Lung microvascular endothelial cell (primary cell): ENCODE results near the gene RIMBP2. TPM values are rescaled to one million over a fixed set of nuclear protein-coding genes. Genes with fewer than 3 reads are reported as not detected.

Experiments
- DNase-seq, 2 donors: peaks; one replicate each; pipeline versions ENCODE4 v3.0.0 to v3.0.0-alpha.2; 2010; ENCODE audit warnings: low read depth in 2 of 2
- total RNA-seq: library from RNA; depleted of rRNA; stranded (reverse); fragments of >200 nt; gene quantifications from 2 replicates; pipeline ENCODE4 v1.2.1, GENCODE V29; 2014

RIMBP2 gene
- total RNA-seq, 1 donor from 2014 or later = not detected

DNA sequence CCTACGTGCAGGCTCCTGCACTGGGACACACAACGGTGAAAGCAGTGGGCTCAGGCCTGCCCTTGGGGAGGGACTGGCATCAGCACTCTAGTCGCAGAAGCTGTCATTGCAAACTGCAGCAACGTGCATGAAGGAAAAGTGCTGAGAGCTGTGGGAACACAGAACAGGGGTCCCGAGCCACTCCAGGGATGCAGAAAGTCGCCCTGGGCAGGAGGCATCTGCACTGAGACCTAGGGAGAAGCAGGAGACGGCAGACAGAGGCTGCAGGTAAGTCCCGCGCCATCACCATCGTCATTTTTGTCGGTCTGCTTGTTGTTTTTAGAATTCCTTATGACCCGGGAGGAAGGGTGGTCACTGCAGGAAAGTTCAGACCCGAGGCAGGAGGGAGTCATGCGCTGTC is 21.6 kb upstream of the RIMBP2 start:
- DNase-seq = no peak

DNA sequence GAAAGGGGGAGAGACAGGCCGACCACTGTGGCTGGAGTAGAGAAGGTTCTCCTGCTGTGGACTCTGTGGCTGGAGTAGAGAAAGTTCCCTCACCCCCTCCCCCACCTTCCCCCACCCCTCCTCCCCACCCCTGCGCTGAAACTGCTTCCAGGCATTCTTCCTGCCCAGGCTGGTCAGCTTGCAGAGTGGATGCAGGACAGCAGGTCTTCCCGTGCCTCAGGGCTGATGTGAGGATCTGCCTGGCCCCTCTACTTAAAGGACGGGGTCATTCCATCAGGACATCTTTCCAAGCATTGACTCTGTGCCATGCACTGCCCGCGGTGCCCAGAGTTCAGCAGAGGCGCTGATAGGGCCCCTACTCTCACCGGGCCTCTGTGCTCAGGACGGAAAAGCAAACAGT is 13.2 kb upstream of the RIMBP2 start:
- no peak for DNase-seq

DNA sequence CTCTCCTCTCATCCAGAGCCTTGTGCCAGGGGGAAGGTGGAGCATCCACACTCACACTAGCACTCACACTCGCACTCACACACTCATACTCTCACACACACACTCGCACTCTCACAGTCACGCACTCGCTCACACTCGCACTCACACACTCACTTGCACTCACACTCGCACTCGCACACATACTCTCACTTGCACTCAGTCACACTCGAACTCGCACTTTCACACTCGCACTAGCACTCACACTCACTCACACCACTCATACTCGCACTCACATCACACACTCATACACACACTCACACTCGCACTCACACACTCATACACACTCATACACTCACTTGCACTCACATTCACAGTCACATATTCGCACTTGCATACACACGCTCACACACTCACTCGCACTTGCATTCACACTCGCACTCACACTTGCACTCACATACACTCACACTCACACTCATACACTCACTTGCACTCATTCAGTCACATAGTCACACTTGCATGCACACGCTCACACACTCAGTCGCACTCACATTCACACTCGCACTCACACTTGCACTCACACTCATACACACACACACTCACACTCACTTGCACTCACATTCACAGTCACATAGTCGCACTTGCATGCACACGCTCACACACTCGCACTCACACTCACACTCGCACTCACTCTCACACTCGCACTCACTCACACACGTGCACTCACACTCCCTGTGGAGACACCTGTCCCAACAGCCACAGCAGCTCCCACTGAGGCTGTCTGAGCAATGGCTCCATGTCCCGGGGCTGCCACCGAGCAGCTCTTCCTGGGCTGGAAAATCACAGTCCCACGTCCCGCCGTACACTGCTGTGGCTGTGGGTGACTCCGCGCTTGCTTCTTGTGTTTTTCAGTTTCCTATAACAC is 12.3 kb upstream of the RIMBP2 start:
- peak in 1 of 2 donors; percentile 5 for DNase-seq

DNA sequence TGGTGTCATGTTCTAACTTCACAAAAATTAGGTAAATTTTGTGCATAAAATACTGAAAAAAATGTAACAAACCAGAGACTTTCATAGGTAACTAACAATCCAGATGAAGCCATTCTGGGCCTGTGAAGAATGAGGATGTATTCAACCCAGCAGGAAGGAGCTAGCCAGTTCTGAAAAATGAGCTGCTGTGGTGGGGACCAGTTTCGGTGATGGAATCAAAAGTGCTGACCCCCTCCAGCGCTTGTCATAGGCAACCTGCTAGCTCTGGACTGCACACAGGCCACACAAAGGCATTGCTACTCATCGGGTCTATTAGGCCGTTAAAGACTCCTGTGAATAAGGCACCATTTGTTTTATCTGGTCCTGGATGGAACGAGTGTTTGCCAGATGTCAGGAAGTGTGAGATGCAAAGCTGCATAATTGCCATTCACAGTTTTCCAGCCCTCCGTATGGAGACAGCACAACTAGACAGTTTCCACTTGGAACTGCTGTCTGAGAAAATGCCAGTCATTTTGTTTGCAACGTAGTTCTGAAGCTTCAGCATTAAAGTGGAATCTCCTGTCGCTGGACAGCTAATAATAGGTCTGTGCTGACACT is 3.3 kb upstream of the RIMBP2 start:
- DNase-seq = no peak

DNA sequence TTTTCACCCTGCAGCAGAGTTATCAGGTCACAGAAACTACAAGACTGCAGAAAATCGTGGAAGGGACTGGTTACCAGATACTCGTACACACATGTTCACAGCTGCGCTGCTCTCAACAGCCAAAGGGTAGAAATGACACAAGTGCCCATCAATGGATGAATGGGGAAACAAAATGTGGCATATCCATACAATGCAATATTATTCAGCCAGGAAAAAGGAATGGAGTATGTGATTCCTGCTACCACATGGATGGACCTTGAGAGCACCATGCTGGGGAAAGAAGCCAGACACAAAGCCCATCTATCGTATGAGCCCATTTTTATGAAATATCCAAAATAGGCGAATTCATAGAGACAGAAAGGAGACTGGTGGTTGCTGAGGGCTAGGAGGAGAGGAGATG is 1.7 kb upstream of the RIMBP2 start:
- no peak for DNase-seq

DNA sequence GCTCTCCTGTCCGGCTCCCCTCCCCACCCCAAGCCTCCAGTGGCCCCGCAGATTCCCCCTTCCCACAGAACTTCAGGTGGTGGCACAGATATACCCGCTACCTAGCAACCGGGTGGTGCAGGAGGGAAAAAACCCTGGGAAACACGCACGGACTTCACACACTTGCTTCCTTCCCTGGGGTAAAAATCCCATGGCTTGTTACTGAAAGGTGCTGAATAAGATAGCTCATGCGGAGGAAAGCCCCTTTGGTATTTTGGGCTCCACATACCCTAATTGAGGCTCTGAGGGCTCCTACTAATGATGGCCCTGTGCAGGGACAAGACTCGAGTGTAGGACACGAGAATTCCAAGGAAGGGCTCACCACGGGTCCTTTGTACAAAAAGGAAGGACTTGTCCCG is 869 bp upstream of the RIMBP2 start:
- no peak for DNase-seq

DNA sequence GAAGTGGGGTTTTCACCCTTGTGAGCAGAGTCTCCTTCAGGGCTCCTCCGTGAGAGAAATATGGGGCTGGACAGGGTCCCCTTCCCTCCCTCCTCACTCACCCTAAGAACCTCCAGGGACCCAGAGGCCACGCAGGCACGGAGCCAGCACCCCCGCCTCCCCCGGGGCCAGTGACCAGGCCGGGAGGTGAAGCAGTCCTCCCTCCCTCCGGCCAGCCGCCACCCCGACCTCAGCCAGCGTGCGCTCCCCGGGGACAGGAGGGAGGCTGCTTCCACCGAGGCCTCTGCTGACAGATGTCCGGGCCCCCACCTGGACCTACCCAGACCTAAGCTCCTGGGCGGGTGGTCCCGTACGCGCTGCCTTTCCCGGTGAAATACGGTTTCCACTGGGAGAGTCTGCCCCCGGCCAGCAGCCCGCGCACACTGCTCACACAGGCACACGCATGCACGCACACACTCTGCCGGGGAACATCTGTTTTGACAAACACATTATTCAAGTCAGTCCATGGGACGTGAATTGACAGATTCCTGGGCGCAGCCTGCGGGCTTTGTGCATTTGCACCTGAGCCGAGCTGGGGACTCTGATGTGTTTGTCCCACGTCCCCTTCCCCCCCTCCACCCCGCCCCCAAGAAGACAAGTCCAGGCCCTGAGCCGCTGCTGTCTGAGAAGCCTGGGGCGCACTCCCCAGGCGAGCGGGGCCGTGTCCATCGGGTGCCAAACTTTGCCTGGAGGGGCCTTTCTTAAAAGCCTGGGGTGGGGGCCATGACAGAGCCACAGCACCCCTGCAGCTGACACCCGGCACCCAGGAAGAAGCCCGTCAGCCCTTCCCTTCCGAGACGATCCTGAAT is 725 bp downstream of the RIMBP2 start:
- no peak for DNase-seq

DNA sequence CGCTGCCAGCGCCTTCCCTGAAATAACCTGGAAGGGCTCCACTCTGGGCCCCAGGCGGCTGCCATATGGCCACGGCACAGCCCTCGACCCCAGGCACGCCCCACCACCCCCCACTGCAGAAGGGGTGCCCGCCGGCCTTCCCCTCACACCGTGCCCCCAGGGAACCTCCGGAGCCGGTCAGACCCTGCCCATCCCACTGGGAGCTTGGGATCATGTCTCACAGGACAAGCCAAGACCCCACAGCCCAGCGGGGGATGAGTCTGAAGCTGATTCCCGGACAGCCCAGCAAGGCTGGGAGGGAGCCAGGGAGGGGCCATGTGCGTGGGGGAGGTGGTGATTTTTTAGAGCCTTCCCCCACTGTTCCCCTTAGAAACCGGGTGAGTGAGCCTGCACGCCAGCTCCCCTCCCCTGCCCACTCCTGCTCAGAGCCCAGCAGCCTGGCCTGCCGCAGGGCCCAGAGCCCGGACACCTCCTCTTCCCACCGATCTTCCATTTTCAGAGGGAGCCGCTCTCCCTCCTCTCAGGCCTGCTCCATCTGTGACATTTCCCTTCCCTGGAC is 1.4 kb downstream of the RIMBP2 start:
- DNase-seq = no peak

DNA sequence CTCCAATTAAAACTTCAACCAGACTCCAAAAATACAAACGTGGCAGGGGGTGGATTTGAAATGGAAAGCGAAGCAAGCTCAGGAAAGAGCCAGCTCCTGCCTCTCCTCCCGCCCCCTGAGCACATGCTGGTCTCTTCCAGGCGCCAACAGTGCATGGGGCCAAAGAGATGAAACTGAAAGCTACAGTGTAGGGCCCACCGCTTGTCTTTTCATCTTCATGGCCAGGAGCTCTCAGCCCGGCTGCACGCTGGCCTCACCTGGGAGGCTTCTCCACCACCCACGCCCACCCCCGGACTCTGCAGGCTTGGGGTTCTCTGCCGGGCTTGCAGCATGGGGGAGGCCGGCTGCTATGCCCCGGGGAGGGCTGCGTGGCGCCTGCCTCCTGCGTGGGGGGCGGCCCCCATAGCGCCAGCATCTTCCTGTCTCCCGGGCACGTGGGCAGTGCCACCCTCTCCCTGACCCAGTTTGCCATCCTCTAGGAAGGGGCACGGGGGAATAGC is 2.0 kb downstream of the RIMBP2 start:
- DNase-seq = no peak

DNA sequence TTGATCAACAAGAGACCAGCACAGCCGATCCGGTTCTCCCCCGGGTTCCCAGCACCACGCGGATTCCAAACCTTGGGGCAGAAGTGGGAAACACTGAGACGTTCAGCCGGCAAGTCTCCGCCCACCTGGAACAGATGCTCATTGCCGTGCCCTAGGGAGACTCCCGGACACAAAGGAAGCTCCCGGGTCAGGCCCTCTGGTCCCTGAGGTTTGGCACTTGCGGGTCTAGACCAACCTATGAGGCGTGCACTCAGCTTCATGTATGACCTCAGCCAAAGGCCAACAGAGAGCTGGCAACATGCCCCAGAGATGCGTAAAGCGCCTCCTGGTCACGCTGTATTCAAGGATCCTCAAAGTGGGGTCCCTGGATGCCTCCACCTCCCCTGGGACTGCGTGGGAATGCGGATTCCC is 2.5 kb downstream of the RIMBP2 start:
- DNase-seq = no peak

DNA sequence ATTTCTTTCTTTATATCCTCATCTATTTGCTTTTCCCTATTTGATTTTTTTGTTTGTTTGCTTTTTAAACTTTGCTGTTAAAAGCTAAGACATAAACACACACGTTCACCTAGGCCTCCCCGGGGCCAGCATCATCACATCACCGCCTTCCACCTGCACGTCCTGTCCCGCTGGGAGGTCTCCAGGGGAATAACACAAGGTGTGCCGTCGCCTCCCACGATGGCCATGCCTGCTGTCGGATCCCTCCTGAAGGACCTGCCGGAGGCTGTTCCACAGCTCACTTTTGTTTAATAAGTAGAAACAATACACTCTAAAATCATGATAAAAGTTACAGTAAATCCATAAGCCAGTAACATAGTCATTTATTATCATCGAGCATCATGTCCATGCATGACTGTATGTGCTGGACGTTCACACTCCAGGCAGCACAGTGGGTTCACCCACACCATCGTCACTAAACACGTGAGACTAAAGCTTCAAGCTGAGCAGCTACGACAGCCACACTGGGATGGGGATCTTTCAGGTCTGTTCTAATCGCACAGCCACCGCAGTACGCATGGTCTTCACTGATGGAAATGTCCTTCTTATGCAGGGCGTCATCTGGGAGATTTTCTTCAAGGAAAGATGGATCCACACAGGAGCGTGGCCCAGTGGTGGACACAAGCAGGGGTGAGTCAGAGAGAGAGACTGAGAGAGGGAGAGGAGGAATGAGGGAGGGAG is 3.6 kb downstream of the RIMBP2 start:
- DNase-seq = no peak

DNA sequence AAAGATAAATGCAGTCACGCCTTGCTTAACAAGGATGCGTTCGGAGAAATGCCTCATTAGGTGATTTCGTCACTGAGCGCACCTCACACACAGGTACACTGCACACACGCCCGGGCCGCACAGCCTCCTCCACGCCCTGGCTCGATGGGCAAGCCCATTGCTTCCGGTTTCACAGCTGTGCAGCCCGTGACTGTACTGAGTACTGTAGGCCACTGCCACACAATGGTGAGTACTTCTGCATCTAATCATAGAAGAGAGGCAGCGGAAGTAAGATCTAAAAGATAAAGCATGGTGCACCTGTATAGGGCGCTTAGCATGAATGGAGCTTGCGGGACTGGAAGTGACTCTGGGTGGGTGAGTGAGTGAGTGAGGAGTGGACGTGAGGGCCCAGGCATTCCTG is 4.3 kb downstream of the RIMBP2 start:
- no peak for DNase-seq

DNA sequence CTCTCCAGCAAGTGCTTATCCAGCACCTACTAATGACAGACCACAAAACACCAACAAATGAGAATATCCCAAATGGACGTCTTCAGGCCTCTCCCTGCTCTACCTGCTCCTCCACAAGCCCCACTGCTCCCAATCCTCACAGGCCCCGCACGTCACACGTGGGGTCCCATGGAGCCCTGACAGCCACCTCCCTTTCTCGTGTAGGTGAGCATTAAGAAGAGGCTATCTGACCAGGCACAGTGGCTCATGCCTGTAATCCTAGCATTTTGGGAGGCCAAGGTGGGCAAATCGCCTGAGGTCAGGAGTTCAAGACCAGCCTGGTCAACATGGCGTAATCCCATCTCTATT is 5.4 kb downstream of the RIMBP2 start:
- DNase-seq = no peak

DNA sequence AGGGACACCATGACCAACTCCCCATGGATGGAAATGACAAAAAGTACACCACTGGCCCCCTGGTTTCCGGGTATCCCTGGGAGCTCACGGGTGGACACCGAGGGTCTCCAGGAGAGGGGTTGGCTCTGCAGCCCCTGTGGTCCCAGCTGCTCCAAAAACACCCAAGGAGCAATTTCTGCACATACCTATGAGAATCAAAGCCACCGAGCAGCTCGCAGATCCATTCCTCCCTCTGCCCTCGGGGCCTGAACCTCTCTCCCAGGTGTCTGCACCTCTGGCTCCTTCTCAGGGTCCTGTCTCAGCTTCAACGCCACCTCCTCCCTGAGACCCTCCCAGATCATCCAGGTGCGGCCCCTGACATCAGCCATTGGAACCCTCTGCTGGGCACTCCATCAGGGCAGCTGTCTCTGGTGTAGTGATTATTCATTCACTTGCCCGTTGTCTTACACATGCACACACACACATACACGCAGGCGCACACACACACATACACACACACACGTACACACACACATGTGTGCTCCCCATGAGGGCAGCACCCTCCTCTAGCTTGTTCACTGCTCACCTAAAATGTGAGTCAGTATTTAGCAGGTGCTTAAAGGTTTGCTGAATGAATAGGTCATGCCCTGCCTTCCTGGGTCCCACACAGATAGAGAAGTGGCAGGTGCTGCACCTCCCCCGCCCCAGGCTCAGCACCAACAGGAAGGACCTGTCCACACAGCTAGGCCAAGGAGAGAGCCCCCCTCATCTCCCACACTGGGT is 5.9 kb downstream of the RIMBP2 start:
- DNase-seq = no peak

DNA sequence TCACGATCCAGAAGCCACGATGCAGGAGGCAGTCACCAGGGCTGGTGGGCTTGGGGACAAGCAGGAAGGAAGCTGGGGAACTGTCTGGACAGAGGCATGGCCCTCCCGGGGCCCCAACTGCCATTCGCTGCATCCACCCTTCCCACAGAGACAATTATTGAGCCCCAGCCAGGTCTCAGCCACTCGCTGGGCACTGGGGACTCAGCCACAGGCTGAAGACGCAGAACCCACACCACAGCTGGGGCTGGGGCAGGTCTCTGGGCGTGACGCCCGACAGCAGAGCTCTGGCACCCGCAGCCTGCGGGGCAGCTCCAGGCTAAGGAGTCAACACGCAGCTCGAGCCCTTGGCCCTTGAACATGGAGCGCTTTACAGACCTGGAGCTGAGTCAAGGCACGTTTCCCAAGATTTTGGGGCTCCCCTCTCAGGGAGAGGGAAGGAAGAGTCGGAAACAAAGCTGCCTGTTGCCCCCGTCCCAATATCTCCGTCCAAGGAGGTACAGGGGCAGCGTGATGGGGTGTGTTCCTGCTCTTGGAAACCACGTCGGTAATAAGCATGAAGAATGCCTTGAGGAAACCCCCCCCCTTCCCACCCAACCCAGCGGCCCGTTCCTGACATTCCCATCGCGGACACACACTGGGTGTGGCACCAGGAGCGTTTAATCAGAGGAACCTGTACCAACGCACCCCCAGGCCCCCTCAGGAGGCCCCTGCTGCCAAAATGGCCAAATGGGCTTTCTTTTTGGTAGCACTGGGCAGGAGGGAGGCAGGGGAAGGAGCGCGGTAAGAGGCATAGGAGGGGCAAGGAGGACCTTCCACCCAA is 6.7 kb downstream of the RIMBP2 start:
- no peak for DNase-seq

DNA sequence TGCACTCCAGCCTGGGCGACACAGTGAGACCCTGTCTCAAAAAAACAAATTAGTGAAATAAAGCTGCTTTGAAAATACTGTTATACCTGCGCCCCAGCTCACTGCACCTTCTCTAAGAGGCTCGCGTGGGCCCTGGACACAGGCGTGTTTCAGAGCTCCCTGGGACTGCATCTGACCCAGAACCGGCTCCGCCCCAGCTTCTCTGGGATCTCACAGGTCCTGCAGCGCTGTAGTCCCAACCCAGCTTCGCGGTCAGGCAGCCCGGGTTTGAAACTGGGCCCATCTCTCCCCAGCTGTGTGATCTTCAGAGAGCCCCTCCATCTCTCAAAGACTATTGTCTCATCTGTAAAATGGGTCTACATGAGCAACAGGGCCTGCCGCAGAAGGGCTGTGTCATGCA is 7.5 kb downstream of the RIMBP2 start:
- DNase-seq = no peak

DNA sequence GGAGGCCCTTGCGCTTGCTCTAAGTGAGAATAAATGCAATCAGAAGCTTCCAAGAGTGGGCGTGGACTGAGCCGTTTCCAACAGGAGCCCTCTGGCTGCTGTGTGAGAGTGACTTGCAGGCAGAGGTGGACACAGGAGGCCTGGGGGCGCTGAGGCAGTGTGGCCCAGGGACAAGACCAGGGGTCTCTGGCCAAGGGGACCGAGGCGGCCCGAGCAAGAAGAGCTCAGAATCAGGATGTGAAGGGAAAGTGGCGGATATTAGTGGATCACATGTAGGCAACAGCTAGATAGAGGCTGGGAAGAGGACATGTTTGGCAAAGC is 8.6 kb downstream of the RIMBP2 start:
- no peak for DNase-seq

DNA sequence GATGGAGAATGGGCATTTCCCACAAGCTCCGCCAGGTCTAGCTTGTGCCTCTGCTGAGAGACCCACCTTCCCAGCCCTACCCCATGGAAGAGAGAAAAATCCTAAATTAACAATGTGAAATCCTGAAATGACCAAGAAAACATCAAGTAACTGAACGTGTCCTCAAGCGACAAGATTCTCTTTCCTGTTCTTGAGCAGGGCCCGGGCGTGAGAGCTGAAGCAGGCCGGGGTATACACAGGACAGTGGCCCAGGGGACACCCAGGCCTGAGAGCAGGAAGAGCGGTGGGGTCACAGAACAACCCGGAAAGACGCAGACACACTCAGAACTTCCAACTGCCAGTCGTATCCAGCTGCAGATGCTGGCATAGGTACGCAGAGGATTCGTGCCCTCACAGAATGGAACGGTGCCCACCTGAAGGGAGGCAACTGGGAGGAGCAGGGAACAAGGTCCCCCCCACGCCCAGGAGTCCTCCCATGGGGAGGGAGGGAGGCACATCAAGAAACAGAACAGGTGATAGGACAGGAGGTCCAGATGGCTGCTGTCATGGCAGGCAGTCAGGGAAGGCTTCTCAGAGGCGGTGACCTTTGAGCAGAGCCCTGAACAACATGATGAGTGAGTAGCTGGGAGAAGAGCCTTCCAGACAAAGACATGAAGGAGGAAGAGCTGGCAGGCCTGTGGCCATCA is 9.1 kb downstream of the RIMBP2 start:
- no peak for DNase-seq

DNA sequence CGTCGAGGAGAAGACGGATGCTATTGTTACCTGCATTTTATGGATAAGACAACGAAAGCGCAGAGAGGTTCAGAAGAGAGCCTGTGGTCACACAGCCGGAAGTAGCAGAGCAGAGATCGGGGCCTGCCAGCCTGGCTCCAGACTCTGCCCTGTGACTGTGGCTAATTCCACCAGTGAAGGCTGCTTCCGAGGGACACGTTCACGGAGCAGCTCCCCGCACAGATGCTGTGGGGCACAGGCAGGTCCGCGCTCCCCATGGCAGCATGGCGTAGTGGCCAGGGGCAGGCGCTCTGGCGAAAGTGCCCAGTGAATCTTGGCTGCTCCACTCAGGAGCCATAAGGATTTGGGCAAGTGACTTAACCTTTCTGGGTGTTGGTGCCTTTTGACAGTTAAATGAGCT is 9.8 kb downstream of the RIMBP2 start:
- no peak for DNase-seq
